ENCODE measurements around the gene HOATZ. TPM values are rescaled to one million over a fixed set of nuclear protein-coding genes. Genes with fewer than 3 reads are reported as not detected.

The HOATZ gene
- total RNA-seq, 2 experiments from 2014 or later: not detected

DNA sequence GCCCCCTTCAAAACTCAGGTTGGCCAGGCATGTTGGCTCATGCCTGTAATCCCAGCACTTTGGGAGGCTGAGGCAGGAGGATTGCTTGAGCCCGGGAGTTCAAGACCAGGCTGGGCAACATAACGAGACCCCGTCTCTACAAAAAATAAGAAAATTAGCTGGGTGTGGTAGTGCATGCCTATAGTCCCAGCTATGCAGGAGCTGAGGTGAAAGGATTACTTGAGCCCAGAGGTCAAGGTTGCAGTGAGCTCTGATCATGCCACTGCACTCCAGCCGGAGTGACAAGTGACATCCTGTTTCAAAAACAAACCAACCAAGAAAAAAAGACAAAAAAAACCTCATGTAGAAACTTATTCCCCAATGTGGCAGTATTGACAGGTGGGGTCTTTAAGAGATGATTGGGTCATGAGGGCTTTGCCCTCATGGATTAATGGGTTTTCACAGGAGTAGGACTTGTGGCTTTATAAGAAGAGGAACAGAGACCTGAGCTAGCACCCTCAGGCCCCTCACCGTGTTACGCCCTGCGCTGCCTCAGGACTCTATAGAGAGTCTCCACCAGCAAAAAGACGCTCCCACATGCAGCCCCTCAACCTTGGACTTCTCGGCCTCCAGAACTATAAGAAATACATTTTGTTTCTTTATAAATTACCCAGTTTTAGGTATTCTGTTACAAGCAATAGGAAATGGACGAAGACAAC is 48.3 kb downstream of the HOATZ start:
- no peak overlapping the region for H2AFZ ChIP-seq (ENCODE audit: low read length)
- DNase-seq (ENCODE audit: low spot score): no peak
- no peaks in the 10 kb centered on the region for H3K9me2 ChIP-seq (ENCODE audit: insufficient read depth, low read length)
- POLR2A ChIA-PET: interaction anchor here (1.2 to 2.8 kb wide), 2 partner anchors 13 to 40 kb away, joined by 3 to 10 read pairs; no protein-coding TSS in a partner anchor
- H3K27ac ChIP-seq (ENCODE audit: low read depth, low read length, poor library complexity, severe bottlenecking): no peak overlapping the region
- no peaks in the 10 kb centered on the region for H3K79me2 ChIP-seq (ENCODE audit: insufficient read depth, low read depth, low read length)
- BruUV-seq (replicated peaks): no TSS peak
- CTCF ChIA-PET (ENCODE audit: unreplicated experiment): no interaction called here
- intact Hi-C loops (cut with micrococcal nuclease; ENCODE audit: unreplicated experiment): no loop called here
- no peaks in the 10 kb centered on the region for H4K20me1 ChIP-seq (ENCODE audit: insufficient read depth, low read length)
- no peak for TF ChIP-seq EZH2phosphoT487 (IDR thresholded peaks at IDR 0.05; ENCODE audit: borderline replicate concordance, low read depth, low read length)
- TF ChIP-seq, protein P1, sequence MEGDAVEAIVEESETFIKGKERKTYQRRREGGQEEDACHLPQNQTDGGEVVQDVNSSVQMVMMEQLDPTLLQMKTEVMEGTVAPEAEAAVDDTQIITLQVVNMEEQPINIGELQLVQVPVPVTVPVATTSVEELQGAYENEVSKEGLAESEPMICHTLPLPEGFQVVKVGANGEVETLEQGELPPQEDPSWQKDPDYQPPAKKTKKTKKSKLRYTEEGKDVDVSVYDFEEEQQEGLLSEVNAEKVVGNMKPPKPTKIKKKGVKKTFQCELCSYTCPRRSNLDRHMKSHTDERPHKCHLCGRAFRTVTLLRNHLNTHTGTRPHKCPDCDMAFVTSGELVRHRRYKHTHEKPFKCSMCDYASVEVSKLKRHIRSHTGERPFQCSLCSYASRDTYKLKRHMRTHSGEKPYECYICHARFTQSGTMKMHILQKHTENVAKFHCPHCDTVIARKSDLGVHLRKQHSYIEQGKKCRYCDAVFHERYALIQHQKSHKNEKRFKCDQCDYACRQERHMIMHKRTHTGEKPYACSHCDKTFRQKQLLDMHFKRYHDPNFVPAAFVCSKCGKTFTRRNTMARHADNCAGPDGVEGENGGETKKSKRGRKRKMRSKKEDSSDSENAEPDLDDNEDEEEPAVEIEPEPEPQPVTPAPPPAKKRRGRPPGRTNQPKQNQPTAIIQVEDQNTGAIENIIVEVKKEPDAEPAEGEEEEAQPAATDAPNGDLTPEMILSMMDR (conservative IDR thresholded peaks at IDR 0.05; ENCODE audit: low read length): no peak
- H3K9me3 ChIP-seq (ENCODE audit: low read length): no peaks in the 10 kb centered on the region
- no peak overlapping the region for H3K4me2 ChIP-seq (ENCODE audit: low read length)
- no peak overlapping the region for H3K4me3 ChIP-seq (ENCODE audit: low read depth, low read length, poor library complexity, severe bottlenecking)
- no peaks in the 10 kb centered on the region for H3K4me1 ChIP-seq (ENCODE audit: insufficient read depth, low read length, poor library complexity, severe bottlenecking)
- H3K36me3 ChIP-seq (ENCODE audit: insufficient read depth, low read length): no peaks in the 10 kb centered on the region

DNA sequence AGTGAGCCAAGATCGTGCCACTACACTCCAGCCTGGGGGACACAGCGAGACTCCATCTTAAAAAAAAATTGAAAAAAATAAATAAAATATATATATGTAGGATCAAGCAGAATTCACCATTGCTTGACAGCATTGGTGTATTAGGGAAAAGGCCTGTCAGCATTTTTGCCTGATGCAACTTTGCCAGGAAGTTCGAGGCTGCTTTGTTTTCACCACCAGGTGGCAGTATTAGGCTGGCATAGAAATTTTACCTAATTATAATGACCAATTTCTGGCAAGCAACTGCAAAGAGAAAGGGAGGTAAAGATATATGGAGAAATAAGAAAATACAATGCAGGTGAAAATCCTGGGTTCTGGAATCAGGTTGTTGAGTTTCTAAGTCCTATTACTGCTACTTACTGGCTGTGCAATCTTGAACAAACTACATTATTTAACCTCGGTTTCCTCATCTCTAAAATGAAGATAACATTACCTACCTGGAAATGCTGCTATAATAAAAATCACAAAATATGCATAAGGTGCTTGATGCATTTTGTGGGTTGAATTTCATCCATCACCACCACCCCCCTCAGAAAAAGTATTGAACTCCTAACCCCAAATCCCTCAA is 50.6 kb downstream of the HOATZ start:
- BruUV-seq (replicated peaks): no TSS peak
- no peaks in the 10 kb centered on the region for H3K9me3 ChIP-seq (ENCODE audit: low read length)
- DNase-seq (ENCODE audit: low spot score): peak; percentile 83
- no peak overlapping the region for H3K27ac ChIP-seq (ENCODE audit: low read depth, low read length, poor library complexity, severe bottlenecking)
- no peaks in the 10 kb centered on the region for H3K9me2 ChIP-seq (ENCODE audit: insufficient read depth, low read length)
- CTCF ChIA-PET (ENCODE audit: unreplicated experiment): no interaction called here
- no peak overlapping the region for H3K4me3 ChIP-seq (ENCODE audit: low read depth, low read length, poor library complexity, severe bottlenecking)
- intact Hi-C loops (cut with micrococcal nuclease; ENCODE audit: unreplicated experiment): loop anchor here (1.0 to 2.0 kb wide), 4 partner anchors 18 to 276 kb away; partner anchors contain the start of gene SIK2
- no peaks in the 10 kb centered on the region for H3K4me1 ChIP-seq (ENCODE audit: insufficient read depth, low read length, poor library complexity, severe bottlenecking)
- POLR2A ChIA-PET: interaction anchor here (0.6 to 1.1 kb wide), 3 partner anchors 11 to 307 kb away, joined by 3 to 4 read pairs (median 4); no protein-coding TSS in a partner anchor
- H3K79me2 ChIP-seq (ENCODE audit: insufficient read depth, low read depth, low read length): no peaks in the 10 kb centered on the region
- H4K20me1 ChIP-seq (ENCODE audit: insufficient read depth, low read length): no peaks in the 10 kb centered on the region
- no peak overlapping the region for H3K4me2 ChIP-seq (ENCODE audit: low read length)
- no peak for TF ChIP-seq EZH2phosphoT487 (IDR thresholded peaks at IDR 0.05; ENCODE audit: borderline replicate concordance, low read depth, low read length)
- TF ChIP-seq, protein P1 (conservative IDR thresholded peaks at IDR 0.05; ENCODE audit: low read length): peak; percentile 93
- no peaks in the 10 kb centered on the region for H3K36me3 ChIP-seq (ENCODE audit: insufficient read depth, low read length)
- H2AFZ ChIP-seq (ENCODE audit: low read length): peak overlapping the region; percentile 52; the same call in 1 of the 2 replicates

Measured in OCI-LY7 (cell line).